GM12874 (cell line): ENCODE data around the gene RAB43.

ENCODE experiments used
- CTCF ChIP-seq: IDR thresholded peaks from 2 replicates; pipeline ENCODE4 v1.5.1; 2011; ENCODE audit warnings: low read depth, mild to moderate bottlenecking, control low read depth, low read length, moderate library complexity; ENCODE audit not compliant: insufficient read depth

The RAB43 gene

GRCh38 chr3:129046037-129046731 is 75.4 kb downstream of the RAB43 start:
- no peak for TF ChIP-seq CTCF

GRCh38 chr3:129045675-129046036 is 75.9 kb downstream of the RAB43 start:
- no peak for TF ChIP-seq CTCF

- TF ChIP-seq CTCF: no peak
These were observed 80.9 kb downstream of the RAB43 start for GRCh38 chr3:129040579-129041300.

GRCh38 chr3:129040039-129040336 is 81.6 kb downstream of the RAB43 start:
- no peak for TF ChIP-seq CTCF

GRCh38 chr3:129039271-129040038 is 82.1 kb downstream of the RAB43 start:
- TF ChIP-seq CTCF: no peak

GRCh38 chr3:129038121-129038855 is 83.3 kb downstream of the RAB43 start:
- no peak for TF ChIP-seq CTCF
